Activated CD4-positive, alpha-beta T cell treated with anti-CD3 and anti-CD28 coated beads for 4 hours (primary cell): ENCODE results near the gene B4GALNT4.
"Not testable (repeated sequence)": the region's sequence is repeated elsewhere in the genome, so short reads cannot be mapped to it uniquely, and the experiment has no call there.

Experiments used
- DNase-seq, 2 donors: peaks; one replicate each; pipeline ENCODE4 v3.0.0-alpha.2; 2020

Gene B4GALNT4

GRCh38 chr11:394034-394857 is 24.9 kb downstream of the B4GALNT4 start, which contains the start of gene PKP3:
Gene PKP3 (plus strand): TSS chr11:394209. CDS start chr11:394293, 84 bp downstream.
- no peak for DNase-seq

DNA sequence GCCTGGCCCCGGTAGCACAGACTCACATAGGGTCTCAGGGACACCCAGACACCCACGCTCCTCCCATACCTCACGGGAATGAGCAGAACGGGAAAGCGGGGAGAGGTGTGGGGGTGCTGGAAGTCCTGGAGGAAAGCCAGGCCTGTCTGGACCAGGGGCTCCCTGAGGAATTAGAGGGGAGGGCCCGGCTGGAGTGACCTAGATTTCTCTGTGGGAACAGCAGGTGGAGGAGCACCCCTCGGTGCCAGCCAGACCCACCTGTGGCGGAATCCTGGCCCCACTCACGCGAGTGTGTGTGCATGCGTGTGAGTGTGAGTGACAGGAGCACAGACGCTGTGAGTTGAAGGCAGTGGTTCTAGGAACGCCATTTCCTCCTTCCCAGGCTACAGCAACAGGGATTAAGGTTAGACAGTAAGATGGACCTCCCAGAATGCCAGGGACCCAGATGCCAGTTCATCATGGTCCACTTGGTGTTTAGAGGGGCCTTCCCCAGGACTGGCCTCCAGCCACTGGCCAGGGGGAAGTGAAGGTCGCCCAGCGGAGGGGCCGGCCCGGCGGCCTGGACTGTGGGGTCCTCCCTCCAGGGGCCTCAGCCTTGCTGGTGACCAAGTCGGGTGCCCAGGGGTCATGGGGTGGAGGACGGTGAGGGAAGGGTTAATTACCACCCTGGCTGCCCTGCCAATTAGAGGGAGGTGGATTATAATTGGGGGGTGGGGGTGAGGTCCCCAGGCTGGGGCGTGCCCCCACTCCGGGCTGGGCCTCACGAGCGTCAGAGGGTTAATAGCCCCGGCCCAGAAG is 25.8 kb downstream of the B4GALNT4 start:
- DNase-seq: no peak

DNA sequence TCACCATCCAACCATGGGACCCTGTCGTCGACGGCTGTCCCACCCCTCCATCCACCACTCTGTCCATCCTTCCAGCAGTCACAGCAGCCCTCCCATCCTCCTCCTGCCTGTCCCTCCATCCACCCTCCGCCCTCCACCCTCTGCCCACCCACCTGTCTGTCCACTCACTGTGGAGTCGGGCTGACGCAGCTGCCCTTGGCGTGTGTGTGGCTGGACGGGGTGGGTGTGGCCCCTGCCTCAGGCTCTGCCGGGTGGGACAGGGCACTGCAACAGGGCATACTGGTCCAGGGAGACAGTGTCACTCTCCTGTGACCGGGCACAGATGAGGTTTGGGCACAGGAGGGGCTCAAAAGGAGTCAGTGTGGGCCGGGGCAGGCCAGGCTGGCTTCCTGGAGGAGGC is 26.6 kb downstream of the B4GALNT4 start:
- no peak for DNase-seq

- DNase-seq: no peak
Measured at GRCh38 chr11:396511-396947, 27.2 kb downstream of the B4GALNT4 start.

DNA sequence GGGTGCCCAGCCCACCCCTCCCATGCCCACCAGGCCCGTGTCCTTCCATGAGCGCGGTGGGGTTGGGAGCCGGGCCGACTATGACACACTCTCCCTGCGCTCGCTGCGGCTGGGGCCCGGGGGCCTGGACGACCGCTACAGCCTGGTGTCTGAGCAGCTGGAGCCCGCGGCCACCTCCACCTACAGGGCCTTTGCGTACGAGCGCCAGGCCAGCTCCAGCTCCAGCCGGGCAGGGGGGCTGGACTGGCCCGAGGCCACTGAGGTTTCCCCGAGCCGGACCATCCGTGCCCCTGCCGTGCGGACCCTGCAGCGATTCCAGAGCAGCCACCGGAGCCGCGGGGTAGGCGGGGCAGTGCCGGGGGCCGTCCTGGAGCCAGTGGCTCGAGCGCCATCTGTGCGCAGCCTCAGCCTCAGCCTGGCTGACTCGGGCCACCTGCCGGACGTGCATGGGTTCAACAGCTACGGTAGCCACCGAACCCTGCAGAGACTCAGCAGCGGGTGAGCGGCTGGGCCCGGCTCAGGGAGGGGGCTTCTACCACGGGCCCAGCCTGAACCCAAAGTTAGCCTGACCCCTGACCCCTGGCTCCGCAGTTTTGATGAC is 27.7 kb downstream of the B4GALNT4 start:
- peak in 1 of 2 donors; percentile 35 for DNase-seq

DNA sequence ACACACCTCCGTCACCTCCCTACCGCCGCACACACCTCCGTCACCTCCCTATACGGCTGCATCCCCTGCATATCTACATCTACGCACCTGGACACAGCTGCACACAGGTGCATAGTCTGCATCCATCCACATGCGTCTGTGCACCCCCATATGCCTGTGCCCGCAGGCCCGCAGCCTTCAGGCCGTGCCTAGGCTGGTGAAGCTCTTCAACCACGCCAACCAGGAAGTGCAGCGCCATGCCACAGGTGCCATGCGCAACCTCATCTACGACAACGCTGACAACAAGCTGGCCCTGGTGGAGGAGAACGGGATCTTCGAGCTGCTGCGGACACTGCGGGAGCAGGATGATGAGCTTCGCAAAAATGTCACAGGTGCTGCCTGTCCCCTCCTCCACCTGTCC is 29.5 kb downstream of the B4GALNT4 start:
- no peak for DNase-seq

DNA sequence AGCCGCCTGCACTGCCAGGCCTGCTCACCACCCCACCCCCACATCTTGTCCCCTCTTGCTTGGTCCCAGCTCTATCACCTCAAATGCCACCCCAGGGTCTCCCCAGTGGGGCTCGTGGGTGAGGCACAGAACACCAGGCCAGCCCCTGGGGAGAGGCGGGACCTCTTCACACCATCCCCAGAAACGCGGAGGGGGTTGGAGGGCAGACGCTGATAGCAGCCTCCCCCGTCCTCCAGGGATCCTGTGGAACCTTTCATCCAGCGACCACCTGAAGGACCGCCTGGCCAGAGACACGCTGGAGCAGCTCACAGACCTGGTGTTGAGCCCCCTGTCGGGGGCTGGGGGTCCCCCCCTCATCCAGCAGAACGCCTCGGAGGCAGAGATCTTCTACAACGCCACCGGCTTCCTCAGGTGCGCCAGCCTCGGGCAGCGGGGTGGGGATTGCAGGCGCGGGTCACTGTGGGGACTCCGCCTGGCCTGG is 30.5 kb downstream of the B4GALNT4 start:
- DNase-seq: no peak

- DNase-seq: no peak
Measured at GRCh38 chr11:400241-400689, 31.0 kb downstream of the B4GALNT4 start.

GRCh38 chr11:401196-401595 is 31.9 kb downstream of the B4GALNT4 start:
- DNase-seq: not testable (repeated sequence)

DNA sequence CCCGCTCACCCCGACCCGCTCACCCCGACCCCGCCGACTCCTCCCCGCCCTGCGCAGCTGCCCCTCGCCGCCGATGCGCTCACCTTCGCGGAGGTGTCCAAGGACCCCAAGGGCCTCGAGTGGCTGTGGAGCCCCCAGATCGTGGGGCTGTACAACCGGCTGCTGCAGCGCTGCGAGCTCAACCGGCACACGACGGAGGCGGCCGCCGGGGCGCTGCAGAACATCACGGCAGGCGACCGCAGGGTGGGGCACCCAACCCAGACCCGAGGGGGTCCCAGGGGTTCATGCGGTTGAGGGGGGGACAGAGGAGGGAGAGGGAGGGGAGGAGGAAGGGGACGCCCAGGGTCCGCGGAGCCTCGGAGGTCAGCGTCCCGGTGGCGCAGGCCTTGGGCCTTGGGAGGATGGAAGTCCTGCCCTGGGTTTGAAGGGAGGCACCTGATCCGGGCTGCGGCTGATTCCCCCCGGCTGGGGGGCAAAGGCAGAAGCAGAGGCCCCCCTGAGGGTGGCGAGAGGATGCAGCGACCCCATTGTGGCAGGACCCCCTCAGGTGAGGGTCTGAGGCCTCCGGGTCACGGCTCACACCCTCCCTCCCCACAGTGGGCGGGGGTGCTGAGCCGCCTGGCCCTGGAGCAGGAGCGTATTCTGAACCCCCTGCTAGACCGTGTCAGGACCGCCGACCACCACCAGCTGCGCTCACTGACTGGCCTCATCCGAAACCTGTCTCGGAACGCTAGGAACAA is 33.9 kb downstream of the B4GALNT4 start:
- no peak for DNase-seq

GRCh38 chr11:403761-404431 is 34.6 kb downstream of the B4GALNT4 start:
- no peak for DNase-seq

- no peak for DNase-seq
Measured at GRCh38 chr11:404551-405264, 35.4 kb downstream of the B4GALNT4 start.

DNA sequence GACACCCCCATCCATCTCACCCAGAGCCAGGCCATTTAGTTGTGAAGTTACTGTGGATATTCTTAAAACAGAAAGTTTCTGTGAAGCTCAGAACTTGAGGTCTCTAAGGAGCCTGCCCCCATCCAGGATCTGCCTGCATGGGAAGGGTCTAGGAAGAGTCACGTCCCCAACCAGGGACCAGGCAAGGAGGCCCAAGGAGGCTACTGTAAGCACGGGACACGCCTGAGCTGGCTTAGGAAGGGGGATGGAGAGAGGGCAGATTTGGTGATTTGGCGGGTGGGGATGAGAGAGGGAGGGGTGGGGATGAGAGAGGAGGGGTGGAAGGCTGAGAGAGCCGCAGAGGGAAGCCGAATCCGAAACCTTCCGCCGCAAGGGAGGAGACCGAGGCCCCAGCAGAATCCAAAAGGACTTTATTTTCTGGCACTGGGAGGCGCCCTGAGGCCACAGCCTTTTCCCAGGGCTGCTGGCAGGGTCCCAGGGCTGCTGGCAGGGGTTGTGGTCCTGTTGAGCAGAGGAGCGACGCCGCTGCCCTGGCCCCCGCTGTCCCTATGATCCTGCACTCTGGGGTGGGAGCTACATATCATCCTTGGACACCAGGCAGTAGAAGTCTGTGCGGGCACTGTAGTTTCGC is 36.1 kb downstream of the B4GALNT4 start:
- no peak for DNase-seq

DNA sequence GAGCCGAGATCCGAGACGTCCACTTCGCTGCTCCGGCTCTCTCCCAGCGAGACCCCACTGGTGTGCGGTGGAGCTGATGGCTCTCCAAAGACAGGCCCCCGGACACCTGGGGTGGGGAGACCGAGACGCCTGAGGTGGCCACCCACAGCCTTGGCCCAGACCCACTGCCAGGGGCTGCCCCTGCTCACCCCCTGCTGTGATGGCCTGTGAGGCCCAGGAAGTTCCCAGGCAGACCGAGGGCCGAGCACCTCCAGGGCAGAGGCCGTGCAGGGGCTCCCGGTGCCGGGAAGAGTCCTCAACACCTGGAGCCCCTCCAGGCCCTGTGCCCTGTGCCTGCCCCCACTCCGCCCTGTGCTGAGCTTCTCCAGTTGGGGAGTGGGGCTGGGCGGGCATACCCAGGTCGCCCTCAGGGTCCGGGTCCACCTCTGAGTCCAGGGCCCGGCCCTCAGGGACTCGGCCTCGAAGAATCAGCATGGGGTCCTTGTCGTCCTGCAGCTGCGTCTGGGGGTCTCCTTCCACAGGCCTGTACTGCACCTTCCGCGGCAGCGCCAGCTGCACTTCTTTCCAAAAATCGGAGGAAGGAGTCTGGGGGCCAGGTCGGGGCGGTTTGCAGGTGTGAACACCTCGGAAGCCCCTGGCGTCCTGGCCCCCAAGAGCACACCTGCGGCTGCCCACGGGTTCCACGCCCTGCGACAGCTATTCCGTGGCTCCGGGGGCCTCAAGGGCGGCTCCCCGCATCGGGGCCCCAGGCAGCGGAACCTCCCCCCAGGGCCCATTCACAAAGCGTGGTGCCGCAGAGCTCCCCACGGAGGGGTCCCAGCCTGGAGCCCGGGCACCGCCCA is 36.9 kb downstream of the B4GALNT4 start:
- no peak for DNase-seq

DNA sequence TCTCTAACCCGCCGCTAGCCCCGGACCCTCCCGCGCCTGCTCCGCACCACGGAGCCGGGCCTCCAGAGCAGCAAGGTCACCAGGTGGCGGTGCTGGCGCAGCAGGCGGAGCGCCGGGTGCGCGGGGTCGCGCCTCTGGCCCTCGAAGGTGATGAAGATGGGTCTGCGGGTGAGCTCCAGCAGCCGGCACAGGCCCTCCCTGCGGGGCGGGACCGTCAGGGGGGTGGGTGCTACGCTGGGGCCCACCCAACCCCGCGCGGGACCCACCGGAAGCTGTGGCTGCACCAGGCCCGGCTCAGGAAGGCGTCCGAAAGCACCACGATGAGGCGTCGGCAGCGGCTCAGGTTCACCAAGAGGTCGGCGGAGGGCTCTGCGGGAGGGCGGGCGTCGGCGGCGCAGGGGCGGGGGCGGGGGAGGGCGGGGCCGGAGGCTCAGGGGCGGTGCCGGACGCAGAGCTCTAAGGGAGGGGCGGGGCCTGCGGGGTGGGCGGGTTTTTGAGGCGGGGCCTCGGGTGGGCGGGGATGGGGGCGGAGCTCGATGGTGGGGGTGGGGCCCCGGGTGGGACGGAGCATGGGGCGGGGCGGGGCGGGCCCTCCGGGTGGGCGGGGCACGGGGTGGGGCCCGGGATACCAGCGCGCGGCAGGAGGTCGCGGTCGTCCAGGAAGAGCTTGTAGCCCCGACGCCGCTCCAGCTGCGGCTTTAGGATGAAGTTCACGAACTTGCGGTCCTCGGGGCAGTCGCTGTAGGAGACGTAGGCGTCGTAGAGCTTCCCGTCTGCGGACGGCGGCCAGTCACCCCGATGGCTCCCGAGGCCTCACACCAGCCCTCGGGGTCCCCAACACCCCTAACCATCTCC is 37.7 kb downstream of the B4GALNT4 start:
- peak; percentile 78 to 90 for DNase-seq

GRCh38 chr11:407651-408123 is 38.4 kb downstream of the B4GALNT4 start:
- DNase-seq: no peak

DNA sequence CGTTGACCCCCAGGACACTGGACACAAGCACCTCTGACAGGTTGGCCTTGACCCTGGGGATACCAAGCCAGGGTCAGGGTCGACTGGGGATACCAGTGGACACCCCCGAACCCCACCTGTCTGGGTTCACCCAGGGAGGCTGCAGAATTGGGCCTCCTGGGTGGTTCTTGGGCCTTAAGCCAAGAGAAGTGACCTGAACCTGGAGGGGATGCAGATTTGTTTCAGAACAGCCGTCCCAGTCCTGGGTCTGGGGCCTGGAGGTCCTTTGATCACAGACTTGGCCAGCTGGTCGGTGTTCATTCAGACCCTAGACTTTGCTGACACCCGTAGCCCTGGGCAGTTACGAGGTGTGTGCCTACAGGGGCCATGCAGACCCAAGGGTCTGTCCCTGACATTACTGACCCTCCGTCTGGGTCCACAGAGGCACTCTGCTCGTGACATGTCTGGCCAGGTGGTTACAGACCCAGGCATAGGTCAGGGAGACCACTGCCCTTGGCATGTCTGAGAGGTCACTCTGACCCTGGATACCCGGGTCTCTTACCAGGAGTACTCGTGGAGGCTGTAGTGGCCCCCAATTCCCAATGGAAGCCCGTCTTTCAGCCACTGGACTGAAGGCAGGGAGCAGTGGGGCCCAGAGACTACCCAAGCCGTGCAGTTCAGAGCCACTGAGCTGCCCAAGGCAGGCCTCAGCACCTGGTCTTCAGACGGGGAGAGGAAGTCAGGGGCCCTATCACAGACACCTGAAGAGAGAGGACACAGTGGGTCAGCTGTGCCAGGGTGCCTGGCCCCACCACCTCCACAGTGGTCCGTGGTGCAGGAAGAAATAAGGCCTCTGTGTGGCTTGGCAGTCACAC is 39.1 kb downstream of the B4GALNT4 start:
- DNase-seq: no peak
